Mammary epithelial cell (primary cell): ENCODE measurements around the gene ZNF280B.
"Not testable (repeated sequence)": the region's sequence is repeated elsewhere in the genome, so short reads cannot be mapped to it uniquely, and the experiment has no call there.

Experiments
- CTCF ChIP-seq, 2 donors: IDR thresholded peaks in 1 of 2; conservative IDR thresholded peaks in 1 of 2; 2 replicates each; pipeline ENCODE4 v1.5.1; 2011 to 2012; ENCODE audit warnings: inconsistent platforms in 2 of 2, low read length in 2 of 2, mild to moderate bottlenecking in 2 of 2, control low read depth in 1 of 2, low read depth in 1 of 2; ENCODE audit not compliant: insufficient read depth in 1 of 2; ENCODE audit errors: extremely low read depth in 1 of 2
- EZH2 ChIP-seq: IDR thresholded peaks from 2 replicates; pipeline ENCODE4 v1.6.1; 2012; ENCODE audit warnings: low read length, inconsistent platforms, borderline replicate concordance

- not testable (repeated sequence) for TF ChIP-seq CTCF (conservative IDR thresholded peaks at IDR 0.05 in 1 of 2, IDR thresholded peaks at IDR 0.05 in 1 of 2; ENCODE audit: extremely low read depth in 1 of 2, insufficient read depth in 1 of 2, low read depth in 1 of 2, low read length in 2 of 2); EZH2
These were observed 17.0 kb downstream of the ZNF280B start for GRCh38 chr22:22491589-22491988.
